HS-5 (cell line): ENCODE results near the gene PLXNA2.

Source experiments
- DNase-seq: peaks from one replicate; pipeline ENCODE4 v3.0.0-alpha.2; 2012; ENCODE audit warnings: low read depth

The PLXNA2 gene

GRCh38 chr1:208162903-208163302, 81.3 kb downstream of the PLXNA2 start:
- no peak for DNase-seq

- peak; percentile 23 for DNase-seq
Observed at GRCh38 chr1:208161656-208162375, 82.4 kb downstream of the PLXNA2 start.

- DNase-seq = no peak
Observed at GRCh38 chr1:208161005-208161404, 83.2 kb downstream of the PLXNA2 start.

- no peak for DNase-seq
Observed at GRCh38 chr1:208160259-208160819, 83.8 kb downstream of the PLXNA2 start.

- DNase-seq = no peak
Observed at GRCh38 chr1:208159555-208160258, 84.5 kb downstream of the PLXNA2 start.

- no peak for DNase-seq
Observed at GRCh38 chr1:208158640-208159554, 85.3 kb downstream of the PLXNA2 start.

GRCh38 chr1:208157769-208158168, 86.4 kb downstream of the PLXNA2 start:
- no peak for DNase-seq

GRCh38 chr1:208156741-208157140, 87.4 kb downstream of the PLXNA2 start:
- DNase-seq = no peak

GRCh38 chr1:208156310-208156709, 87.9 kb downstream of the PLXNA2 start:
- DNase-seq = no peak

- DNase-seq = no peak
Observed at GRCh38 chr1:208154679-208155642, 89.2 kb downstream of the PLXNA2 start.

GRCh38 chr1:208154040-208154439, 90.1 kb downstream of the PLXNA2 start:
- DNase-seq = no peak

GRCh38 chr1:208153386-208153785, 90.8 kb downstream of the PLXNA2 start:
- DNase-seq = no peak

GRCh38 chr1:208151728-208152598, 92.2 kb downstream of the PLXNA2 start:
- DNase-seq = no peak

- no peak for DNase-seq
Observed at GRCh38 chr1:208150833-208151458, 93.2 kb downstream of the PLXNA2 start.

GRCh38 chr1:208149776-208150514, 94.2 kb downstream of the PLXNA2 start:
- DNase-seq = no peak

- DNase-seq = no peak
Observed at GRCh38 chr1:208149213-208149612, 95.0 kb downstream of the PLXNA2 start.

GRCh38 chr1:208148380-208148779, 95.8 kb downstream of the PLXNA2 start:
- DNase-seq = no peak

GRCh38 chr1:208146650-208147049, 97.5 kb downstream of the PLXNA2 start:
- DNase-seq = no peak

- DNase-seq = no peak
Observed at GRCh38 chr1:208145167-208145566, 99.0 kb downstream of the PLXNA2 start.
